WTC11 (cell line): Measurements from ENCODE around the gene MYG1.
A peak's percentile ranks its signal among the peaks of the same experiment; 100 is the strongest.

Source experiments
- ETV6 ChIP-seq: sonication (generic); formaldehyde crosslinking; IDR thresholded peaks from 2 replicates; pipeline ENCODE4 v1.8.1; 2022; ENCODE audit warnings: mild to moderate bottlenecking, missing genetic modification reagents
- ZNF423 ChIP-seq: fragments of 250-450 bp; sonication (Bioruptor Pico); IDR thresholded peaks from 2 replicates; pipeline ENCODE4 v2.1.2; 2022; ENCODE audit warnings: mild to moderate bottlenecking, moderate library complexity
- TF ChIP-seq, protein P1 (sequence below): fragments of 200-600 bp; IDR thresholded peaks from 2 replicates; pipeline ENCODE4 v1.8.0; 2022; ENCODE audit warnings: antibody characterized with exemption

DNA sequence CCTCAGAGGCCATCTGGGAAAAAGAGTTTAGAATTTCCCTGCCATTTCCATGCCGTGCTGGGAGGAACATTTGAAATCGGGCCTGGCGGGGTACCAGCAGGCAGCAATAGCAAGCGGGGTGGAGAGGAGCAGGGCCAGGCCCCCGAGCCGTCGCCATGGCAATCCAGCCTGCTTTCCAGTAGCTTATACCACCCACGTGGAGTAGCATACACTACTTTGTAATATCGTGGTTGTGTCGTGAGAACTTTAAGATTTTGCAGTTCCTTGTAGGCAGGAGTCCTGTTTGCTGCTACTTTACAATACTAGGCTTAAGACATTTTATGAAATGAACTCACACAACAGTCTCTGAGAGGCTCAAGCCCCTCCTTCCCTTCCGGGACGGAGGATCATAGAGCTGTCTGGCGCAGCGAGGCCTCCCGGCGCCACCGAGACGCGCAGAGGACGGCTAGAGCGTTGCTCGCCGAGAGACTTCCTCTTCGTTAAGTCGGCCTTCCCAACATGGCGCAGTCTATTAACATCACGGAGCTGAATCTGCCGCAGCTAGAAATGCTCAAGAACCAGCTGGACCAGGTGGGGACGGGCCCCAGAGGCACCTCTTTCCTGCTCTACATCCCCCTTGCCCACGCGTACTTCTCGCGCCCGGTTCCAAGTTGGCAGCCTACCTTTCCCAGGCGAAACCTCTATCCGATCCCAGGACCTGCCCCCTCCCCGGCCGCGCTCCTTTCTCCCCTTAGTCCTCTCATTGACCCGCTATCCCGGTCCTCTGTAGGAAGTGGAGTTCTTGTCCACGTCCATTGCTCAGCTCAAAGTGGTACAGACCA lies 4.2 kb upstream of the MYG1 start, which contains the start of gene PFDN5:
- TF ChIP-seq, protein P1, sequence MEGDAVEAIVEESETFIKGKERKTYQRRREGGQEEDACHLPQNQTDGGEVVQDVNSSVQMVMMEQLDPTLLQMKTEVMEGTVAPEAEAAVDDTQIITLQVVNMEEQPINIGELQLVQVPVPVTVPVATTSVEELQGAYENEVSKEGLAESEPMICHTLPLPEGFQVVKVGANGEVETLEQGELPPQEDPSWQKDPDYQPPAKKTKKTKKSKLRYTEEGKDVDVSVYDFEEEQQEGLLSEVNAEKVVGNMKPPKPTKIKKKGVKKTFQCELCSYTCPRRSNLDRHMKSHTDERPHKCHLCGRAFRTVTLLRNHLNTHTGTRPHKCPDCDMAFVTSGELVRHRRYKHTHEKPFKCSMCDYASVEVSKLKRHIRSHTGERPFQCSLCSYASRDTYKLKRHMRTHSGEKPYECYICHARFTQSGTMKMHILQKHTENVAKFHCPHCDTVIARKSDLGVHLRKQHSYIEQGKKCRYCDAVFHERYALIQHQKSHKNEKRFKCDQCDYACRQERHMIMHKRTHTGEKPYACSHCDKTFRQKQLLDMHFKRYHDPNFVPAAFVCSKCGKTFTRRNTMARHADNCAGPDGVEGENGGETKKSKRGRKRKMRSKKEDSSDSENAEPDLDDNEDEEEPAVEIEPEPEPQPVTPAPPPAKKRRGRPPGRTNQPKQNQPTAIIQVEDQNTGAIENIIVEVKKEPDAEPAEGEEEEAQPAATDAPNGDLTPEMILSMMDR: no peak
- peak; percentile 66; the same call in 1 of the 2 replicates for TF ChIP-seq ETV6 (CRISPR knock-in tag)
- no peak for TF ChIP-seq ZNF423 (CRISPR knock-in tag)
